HG03457 (cell line): ENCODE measurements around the gene MSRB1.

Source experiments
- ATAC-seq: cut with Tn5 transposase; IDR thresholded peaks from one replicate; pipeline ENCODE4 v1.9.1; 2021; ENCODE audit warnings: moderate number of reproducible peaks; ENCODE audit not compliant: unreplicated experiment

The MSRB1 gene, protein sequence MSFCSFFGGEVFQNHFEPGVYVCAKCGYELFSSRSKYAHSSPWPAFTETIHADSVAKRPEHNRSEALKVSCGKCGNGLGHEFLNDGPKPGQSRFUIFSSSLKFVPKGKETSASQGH

DNA sequence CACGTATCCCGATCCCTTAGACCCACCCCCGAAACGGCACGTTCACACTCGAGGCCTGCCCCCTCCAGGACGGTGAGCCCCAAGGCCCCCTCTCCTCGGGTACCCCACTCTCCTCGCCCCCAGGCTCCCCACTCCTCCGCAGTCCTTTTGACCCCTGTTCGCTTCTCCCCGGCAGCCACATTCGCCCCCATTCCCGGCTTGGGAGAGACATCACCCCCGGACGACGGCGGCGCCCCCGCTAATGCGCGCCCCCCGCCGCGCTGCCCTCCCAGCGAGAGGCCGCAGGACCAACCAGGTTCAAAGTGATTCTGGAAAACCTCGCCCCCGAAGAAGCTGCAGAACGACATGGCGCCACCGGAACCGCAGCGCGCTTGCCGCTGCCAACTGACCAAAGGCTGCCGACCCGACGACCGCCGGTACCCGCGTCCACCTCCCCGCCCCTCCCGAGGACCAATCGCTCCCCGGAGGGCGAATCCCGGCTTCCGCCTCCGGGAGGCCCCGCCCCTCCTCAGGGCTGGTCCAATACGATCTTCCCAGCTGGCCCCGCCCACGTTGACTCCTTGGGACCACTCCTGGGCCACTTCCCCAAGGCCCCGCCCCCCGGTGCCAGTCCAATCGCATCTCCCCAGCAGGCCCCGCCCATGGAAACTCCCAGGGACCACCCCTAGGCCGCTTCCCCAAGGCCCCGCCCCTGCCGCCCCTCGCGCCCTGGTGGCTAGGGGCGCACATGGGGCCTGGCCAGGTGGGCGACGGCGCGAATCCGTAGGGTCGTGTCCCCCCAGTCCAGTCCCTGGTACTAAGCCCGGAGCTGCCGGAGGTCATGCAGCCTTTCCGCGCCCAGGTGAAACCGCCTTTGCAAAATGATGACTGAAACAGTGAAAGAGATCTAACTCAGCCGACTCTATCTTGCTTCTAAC lies at the start of gene MSRB1:
Gene MSRB1 (minus strand): TSS at position 390 of the 917 bp plus-strand sequence. CDS start 43 bp downstream, at position 347.
- ATAC-seq: peak; percentile 84

DNA sequence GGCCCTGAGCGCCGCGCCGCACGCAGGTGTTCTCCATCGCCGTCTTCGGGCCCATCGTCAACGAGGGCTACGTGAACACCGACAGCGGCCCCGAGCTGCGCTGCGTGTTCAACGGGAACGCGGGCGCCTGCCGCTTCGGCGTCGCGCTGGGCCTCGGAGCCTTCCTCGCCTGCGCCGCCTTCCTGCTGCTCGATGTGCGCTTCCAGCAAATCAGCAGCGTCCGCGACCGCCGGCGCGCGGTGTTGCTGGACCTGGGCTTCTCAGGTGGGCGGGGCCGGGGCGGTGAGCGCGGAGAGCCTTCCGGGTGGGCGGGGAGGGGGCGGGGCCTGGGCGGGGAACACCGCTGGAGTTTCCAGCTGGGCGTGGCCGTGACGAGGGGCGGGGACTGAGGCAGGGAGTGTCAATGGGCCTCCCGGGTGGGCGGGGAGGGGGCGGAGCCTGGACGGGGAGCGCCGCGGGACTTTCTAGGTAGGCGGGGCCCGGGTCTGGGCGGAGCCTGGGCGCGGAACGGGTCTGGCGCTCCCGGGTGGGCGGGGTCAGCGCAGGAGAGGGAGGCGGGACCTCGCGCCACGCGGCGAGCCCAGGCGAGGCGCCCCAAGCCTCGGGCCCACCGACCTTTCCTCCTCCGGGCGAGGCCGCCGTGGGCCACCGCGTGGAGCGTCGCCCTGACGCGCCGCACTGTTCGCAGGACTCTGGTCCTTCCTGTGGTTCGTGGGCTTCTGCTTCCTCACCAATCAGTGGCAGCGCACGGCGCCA lies 49.1 kb upstream of the MSRB1 start:
- ATAC-seq: peak; percentile 32

DNA sequence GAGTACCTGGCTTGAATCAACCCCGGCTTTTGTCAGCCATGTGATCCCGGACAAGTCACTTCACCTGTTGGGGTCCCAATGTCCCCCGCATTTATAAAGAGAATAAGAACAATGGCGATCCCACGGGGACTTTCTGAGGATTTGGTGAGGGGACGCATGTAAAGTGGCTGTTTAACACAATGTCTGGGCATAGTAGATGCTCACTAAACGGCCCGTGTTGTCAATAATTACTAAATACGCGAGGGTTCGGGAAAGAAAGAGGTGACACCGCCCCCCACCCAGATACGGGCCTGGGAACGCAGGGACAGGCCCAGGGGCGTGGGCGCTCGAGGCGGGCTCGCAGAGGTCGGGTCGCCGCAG lies 48.6 kb upstream of the MSRB1 start:
- no peak for ATAC-seq

DNA sequence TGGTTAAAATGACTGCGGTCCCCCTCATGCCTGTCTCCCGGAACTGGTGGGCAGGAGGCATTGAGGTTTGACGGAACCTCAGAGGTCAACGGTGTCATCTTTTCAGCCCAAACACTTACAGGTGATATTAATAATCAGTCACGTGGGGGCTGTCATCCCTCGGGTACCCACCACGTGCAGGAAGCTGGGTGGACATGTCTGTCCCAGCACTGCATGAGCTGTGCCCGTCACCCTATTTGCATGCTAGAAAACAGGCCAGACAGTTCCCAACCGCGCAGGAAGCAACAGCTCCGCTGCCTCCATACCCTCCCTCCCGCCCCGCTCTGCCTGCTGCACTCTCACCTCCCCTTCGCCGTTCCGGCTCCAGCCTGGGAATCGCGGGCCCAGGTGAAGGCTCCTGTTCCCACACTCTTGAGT lies 48.1 kb upstream of the MSRB1 start:
- ATAC-seq: no peak

DNA sequence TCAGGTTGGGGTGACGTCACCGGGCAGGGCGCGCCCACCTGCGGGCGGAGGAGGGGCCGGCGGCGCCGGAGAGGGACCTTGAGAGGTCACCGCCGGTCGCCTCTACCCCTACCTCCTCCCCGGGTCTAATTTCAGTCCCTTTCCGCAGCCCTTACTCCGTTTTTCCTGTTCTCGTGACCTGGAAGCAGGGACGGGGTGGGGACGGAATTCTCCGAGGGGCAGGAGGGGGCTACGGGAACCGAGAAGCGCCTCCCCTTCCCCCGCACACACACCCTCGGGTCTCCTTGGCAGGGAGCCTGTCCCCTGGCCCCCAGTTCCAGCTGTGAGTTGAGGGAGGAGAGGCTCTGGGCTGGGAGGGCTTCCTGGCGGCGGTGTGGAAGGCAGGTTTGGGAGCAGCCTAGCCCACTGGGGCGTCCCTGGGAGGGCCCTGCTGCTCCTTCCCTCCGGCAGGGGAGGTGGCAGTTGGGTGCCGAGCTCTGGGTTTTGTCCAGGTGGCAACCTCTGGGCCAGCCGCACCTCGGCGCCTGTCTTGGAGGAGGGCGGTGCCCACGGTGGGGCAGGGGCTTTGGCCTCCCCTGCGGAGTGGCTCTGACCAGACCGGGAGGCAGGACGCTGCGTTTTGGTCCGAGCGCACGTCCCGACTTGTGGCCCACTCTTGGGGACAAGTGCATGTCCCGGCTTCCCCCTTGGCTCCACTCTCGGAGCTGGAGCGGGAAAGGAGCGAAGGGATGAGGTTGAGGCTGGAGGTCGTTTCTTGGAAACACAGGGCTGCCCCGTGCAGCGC lies 47.5 kb upstream of the MSRB1 start:
- no peak for ATAC-seq

DNA sequence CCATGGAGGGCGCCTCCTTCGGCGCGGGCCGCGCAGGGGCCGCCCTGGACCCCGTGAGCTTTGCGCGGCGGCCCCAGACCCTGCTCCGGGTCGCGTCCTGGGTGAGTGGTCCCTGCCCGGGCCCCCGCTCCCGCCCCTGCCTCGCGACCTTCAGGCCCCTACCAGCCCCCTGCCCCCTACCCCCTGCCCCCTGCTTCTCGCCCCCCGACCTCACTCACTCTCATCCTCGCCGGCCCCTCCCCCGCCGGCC lies 47.0 kb upstream of the MSRB1 start:
- no peak for ATAC-seq

DNA sequence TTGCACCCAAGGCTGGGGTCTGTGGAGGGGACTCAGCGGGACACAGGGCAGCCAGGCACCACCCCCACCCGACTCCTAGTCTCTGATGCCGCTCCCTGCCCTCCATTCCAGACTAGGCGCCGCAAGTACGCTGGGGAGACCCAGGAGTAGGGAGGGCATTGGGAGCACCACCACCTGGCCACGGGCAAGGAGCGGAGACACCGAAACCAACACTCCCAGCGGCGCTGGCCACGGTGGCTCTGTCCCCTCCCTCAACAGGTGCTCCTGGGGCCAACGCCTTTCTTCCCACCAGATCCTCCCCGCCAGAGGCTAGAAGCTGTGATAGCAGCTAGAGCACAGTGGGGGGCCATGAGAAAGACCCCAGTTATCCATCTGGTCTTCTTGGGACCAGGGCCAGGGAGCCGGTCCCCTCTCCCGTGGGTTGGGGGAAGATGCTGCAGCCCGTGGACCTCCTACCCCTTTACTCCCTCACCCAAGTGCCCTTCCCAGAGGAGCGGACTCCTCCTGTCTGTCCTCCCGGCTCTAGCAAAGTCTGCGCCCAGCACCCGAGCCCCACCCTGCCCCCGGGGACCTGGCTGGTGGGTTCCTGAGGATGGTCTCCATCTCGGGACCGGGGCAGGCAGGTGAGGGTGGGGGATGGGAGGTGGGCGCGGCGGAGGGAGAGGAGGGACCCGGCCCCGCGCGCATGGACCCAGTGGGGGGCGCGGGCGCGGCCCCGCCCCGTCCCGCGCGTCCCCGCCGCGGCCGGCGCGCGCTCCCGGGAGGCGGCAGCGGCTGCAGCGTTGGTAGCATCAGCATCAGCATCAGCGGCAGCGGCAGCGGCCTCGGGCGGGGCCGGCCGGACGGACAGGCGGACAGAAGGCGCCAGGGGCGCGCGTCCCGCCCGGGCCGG lies 46.5 kb upstream of the MSRB1 start, which contains the start of gene SYNGR3:
Gene SYNGR3 (plus strand): TSS at position 762 of the 892 bp plus-strand sequence. CDS start 133 bp downstream, outside the sequence.
- no peak for ATAC-seq

DNA sequence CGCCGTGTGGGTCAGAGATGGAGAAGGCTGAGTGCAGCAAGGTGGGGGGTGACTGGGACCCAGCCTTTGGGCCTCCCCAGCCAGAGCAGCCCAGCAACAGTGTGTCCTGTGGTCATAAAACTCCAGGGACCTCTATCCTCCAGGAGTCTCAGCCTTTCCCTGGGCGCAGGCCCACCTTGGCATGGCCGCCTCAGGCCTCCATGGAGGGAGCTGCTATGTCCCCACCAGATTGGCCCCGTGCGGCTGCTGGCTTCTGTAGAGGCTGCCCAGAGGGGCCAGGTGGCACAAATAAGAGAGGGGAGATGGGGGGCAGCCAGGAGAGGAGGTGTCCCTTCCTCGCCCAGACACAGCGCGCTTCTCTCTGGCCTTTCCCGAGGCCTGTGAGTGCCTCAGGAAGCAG lies 44.2 kb upstream of the MSRB1 start:
- no peak for ATAC-seq

DNA sequence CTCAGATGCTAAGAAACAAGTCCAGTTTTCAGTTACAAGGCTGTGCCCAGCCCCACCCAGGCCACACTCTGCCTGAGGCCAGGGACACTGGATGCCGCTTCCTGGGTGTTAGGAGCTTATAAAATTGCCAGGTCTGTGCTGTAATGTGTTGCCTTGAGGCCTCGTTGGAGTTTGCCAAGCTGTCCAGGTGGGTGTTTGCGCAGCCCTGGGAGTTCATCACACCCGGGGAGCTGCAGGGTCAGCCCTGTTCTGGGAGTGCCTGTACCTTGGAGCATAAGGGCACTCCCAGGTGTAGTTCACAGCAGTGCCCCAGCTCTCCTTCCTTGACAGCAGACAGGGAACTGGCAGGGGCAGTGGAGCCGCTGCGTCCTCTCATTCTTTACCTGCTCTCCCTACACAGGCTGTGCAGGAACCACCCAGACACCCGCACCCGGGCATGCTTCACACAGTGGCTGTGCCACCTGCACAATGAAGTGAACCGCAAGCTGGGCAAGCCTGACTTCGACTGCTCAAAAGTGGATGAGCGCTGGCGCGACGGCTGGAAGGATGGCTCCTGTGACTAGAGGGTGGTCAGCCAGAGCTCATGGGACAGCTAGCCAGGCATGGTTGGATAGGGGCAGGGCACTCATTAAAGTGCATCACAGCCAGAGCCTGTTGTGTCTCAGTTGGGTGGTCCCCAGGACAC lies 42.6 kb upstream of the MSRB1 start:
- ATAC-seq: no peak

DNA sequence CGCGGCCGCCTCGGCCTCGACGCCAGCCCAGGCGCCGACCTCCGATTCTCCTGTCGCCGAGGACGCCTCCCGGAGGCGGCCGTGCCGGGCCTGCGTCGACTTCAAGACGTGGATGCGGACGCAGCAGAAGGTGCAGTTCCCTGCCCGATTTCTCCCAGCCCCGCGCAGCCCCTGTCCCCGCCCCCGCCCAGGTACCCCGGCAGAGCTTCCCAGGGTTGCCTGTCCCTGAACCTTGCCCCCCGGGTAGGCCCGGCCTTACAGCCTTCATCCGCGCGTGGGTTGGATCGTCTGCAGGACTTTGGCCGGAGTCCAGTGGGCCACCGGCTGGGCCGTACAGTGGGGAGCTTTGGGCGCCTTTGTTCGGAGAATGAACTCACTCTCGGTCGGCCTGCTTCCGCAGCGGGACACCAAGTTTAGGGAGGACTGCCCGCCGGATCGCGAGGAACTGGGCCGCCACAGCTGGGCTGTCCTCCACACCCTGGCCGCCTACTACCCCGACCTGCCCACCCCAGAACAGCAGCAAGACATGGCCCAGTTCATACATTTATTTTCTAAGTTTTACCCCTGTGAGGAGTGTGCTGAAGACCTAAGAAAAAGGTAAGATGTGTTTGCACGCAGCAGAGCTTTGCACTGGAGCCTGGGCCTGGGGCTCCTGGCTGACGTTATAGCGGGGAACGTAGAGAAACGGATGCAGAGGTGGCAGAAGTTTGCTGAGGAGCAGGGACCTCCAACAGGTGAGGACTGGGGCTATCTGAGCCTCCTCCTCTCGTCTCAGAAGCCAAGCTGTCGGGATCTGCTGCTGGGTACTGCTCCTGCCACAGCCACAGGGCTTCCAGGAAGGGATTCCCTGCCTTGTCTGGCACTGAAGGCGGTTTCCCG lies 41.6 kb upstream of the MSRB1 start:
- ATAC-seq: no peak

DNA sequence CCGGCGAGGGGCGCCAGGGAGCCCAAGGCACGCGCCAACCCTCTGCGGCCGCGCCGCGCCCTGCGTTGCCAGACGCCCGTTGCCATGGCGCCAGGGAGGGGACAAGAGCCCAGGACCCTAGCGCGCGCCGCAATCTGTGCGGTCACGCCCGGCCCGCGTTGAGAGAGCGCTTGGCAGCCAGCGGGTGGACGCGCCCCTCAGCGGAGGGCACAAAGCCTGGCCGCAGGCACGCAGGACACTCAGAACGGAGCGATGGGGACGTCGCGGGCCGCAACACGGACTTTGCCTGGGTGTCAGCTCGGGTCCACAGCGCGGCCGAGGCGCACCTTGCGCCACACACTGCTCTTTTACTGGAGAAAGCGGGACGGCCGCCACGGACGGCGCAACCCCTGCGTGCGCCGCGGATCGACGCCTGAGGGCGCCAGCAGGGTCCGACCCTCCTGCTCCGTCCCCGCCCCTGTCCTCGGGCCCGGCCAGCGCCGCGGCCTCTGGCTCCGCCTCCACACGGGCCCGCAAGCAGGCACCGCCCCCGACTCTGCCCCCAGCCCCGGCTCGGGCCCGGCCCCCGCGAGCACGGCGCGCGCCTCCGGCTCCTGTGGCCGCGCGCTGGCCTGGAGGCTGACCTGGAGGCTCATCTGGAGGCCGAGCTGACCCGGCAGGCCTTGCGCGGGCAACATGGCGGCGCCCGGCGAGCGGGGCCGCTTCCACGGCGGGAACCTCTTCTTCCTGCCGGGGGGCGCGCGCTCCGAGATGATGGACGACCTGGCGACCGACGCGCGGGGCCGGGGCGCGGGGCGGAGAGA lies 40.7 kb upstream of the MSRB1 start, which contains the start of gene GFER:
Gene GFER (plus strand): TSS at position 650 of the 803 bp plus-strand sequence. CDS start 26 bp downstream, at position 676.
- no peak for ATAC-seq

DNA sequence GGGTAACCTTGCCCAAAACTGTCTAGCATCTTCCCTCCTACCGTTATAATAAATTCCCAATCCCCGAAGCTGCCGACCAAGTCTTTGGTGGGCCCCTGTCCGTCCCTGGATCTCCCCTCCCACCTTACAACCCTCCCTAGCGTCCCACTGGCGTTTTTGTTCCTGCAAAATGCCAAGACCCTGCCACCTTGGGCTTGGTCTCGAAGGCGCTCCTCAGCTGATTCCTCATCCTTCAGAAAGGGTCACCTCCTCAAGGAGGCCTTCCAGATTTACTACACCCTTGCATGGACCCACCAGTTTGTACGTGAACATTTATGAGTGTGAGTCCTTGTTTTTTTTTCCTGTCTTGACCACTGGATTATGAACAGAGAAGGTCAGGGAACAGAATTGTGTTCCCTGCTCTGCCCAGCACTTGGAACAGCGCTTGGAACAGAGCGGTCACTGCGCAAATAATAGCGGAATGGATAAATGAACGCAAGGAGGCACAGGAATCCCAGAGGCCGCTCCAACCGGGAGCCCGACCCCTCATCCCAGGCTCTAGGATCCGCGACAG lies 40.1 kb upstream of the MSRB1 start:
- no peak for ATAC-seq

DNA sequence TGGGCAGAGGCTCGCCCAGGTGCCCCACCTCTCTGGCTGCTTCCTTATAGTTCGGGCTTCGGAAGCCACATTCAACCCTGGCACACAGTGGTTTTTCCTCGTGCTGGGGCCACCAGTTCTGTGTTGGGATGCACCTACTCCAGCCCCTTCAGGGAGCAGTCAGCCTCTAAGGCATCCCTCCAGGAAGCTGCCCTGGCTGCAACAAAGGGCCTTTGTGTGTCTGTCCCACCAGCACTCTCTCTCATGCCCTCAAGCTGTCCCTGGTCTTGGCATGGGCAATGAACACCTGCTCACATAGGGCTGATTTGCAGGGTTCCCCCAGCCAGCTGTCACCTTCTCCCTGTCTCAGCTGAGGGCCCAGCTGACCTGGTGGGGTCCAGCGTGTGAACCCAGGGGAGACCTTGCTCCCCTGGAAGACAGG lies 39.0 kb upstream of the MSRB1 start:
- no peak for ATAC-seq

DNA sequence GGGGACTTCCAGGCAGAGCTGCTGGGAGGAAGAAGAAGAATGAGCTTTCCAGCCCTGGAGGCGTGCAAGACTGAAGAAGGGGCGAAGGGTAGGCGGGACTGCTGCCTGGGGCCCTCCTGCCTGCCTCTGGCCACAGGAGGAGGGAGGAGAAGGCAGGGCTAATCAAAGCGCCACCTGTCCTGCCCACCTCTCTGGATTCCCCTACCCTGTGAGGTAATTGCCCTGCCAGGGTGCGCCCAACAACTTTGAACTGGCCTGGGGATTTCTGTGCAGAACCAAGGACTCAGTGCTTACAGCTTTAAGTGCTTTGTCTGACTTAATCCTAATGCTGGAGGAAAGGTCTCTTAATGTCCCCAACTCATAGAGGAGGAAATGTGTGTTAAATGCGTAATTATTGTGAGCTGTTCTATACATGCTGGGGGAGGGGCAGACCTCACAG lies 38.4 kb upstream of the MSRB1 start, which contains the start of gene NOXO1:
Gene NOXO1 (minus strand): TSS at position 72 of the 439 bp plus-strand sequence. CDS start 290 bp downstream, outside the sequence.
- ATAC-seq: no peak

DNA sequence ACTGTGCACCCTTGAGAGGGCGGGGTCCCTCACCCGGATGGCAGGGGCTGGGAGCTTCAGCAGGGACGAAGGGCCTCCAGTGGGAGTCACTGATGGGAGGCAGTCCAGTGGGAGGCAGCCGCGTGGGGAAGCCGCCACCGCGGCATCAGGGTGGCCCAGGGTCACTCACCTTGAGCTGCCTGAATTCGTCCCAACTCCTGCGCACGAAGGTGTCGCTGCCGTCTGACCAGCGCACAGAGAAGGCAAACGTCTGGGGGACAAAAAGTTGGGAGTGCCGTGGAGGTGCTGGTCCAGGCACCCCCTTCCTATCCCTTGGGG lies 37.7 kb upstream of the MSRB1 start:
- ATAC-seq: no peak

DNA sequence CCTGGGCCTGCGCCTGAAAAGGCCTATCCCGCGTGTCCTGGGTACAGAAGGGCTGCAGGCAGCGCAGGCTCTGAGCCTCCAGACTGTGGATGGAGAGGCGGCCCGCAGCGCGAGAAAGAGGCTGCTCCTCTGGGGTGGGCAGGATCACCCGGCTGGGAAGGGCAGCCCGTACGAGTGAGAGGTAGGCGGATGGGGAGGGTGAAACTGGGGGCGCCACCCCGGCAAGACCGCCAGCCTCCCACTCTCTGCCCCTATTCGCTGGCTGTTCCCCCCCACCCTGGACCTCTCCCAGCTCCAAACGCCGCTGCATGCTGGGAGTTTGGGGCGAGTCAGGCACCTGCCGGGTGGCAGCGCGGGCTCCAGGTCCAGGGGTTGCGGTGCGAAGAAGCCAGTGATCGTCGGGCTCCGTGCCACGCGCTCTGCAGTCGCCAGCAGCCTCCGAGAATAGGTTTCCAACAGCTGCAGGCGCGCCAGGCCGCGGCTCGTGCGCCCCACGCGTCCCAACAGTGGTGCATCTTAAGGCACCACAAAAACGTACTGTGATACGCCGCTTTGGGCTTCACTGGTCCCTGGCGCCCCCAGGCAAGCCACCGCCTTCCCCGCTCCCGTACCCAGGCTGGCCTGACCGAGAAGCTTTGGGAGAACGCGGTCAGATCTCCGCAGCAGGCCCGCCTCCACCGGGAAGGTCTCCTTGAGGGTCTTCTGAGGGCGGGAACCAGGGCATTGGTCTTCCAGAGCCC lies 37.2 kb upstream of the MSRB1 start:
- ATAC-seq: no peak
